ENCODE measurements around the gene UBE2J2.

DNA sequence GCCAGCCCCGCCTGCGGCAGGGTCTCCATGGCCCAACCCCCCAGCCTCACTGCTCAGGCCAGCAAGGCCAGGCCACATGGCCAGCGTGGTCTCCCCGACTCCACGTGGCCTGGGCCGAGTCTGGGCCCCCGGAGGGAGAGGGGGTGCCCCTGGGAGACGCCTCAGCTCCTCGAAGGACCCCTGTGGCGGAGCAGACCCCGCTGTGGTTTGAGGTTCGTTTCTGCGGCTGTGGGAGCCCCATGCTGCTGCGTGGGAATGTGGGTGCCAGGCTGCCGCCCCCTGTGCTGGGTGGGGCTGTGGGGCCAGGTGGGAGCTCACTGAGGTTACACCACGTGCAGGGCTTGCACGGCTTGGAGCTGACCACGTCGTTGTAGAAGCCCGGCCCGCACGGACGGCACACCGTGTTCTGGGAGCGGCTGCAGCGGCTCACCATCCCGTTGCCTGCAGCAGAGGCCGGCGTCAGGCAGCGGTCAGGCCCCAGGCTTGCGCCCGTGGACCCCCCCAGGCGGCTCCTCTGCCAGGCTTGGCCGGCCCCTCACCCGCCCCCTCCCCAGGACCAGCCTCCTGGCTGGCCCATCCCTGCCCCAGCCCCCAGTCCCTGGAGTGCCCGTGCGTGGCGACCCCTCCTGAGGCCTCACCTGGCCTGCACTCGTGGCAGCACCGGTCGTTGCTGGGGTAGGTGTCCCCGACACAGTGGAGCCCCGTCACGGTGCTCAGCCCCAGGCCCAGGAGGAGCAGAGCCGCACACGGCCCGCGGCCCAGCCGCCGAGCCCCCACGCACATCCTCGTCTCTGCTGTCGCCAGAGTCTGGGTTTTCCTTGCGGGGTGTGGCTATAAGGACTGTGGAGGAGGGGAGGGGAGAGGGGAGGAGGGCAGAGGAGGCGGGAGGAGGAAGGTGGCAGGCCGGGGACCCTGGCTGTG lies 60.0 kb downstream of the UBE2J2 start, which contains the start of gene TNFRSF4:
- no peak for TF ChIP-seq SP1 (IDR thresholded peaks at IDR 0.05)
- TF ChIP-seq FOXA1 (IDR thresholded peaks at IDR 0.05), result no peak
- TF ChIP-seq FOXM1 (IDR thresholded peaks at IDR 0.05; ENCODE audit: borderline replicate concordance), result no peak
- no peak for TF ChIP-seq CTBP1 (IDR thresholded peaks at IDR 0.05; ENCODE audit: borderline replicate concordance)
- TF ChIP-seq, protein P1, sequence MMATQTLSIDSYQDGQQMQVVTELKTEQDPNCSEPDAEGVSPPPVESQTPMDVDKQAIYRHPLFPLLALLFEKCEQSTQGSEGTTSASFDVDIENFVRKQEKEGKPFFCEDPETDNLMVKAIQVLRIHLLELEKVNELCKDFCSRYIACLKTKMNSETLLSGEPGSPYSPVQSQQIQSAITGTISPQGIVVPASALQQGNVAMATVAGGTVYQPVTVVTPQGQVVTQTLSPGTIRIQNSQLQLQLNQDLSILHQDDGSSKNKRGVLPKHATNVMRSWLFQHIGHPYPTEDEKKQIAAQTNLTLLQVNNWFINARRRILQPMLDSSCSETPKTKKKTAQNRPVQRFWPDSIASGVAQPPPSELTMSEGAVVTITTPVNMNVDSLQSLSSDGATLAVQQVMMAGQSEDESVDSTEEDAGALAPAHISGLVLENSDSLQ (IDR thresholded peaks at IDR 0.05), result no peak
- no peak for TF ChIP-seq BHLHE40 (IDR thresholded peaks at IDR 0.05; ENCODE audit: borderline replicate concordance)
- TF ChIP-seq NFRKB (IDR thresholded peaks at IDR 0.05), result no peak
- TF ChIP-seq LEF1 (IDR thresholded peaks at IDR 0.05; ENCODE audit: borderline replicate concordance), result no peak
- TF ChIP-seq TARDBP (IDR thresholded peaks at IDR 0.05), result no peak
- no peak for TF ChIP-seq ELF4 (IDR thresholded peaks at IDR 0.05)
- no peak for TF ChIP-seq HDGF (IDR thresholded peaks at IDR 0.05; ENCODE audit: borderline replicate concordance)
- TF ChIP-seq L3MBTL2 (conservative IDR thresholded peaks at IDR 0.05), result no peak
- TF ChIP-seq SUZ12 (IDR thresholded peaks at IDR 0.05), result no peak

Measured in HEK293T (cell line).